K562 (cell line): ENCODE measurements around the gene ZMAT1. TPM values are rescaled to one million over a fixed set of nuclear protein-coding genes. Genes with fewer than 3 reads are reported as not detected.

Experiments used
- ATF6 ChIP-seq: sonication (generic); formaldehyde crosslinking; IDR thresholded peaks from 2 replicates; pipeline ENCODE4 v1.4.0; 2020; ENCODE audit warnings: mild to moderate bottlenecking, missing genetic modification reagents
- CEBPB ChIP-seq: fragments of 450-650 bp; IDR thresholded peaks from 2 replicates; pipeline ENCODE4 v1.6.1; 2016; ENCODE audit warnings: missing genetic modification characterization, missing compliant biosample characterization
- E2F6 ChIP-seq, 2 experiments: IDR thresholded peaks; 2 replicates each; pipeline ENCODE4 v1.6.1; 2011; ENCODE audit warnings: borderline replicate concordance in 1 of 2, control low read depth in 1 of 2, low read depth in 1 of 2, low read length in 1 of 2, mild to moderate bottlenecking in 1 of 2, mixed read lengths in 1 of 2, moderate library complexity in 1 of 2; ENCODE audit not compliant: insufficient read depth in 1 of 2, insufficient read length in 1 of 2, poor library complexity in 1 of 2, severe bottlenecking in 1 of 2; ENCODE audit errors: extremely low read depth in 1 of 2
- E4F1 ChIP-seq: fragments of 250-450 bp; sonication (Bioruptor Pico); IDR thresholded peaks from 2 replicates; pipeline ENCODE4 v1.5.0; 2021; ENCODE audit warnings: mild to moderate bottlenecking, borderline replicate concordance
- EGR1 ChIP-seq: fragments of 450-650 bp; conservative IDR thresholded peaks from 2 replicates; pipeline ENCODE4 v1.6.1; 2017; ENCODE audit warnings: mild to moderate bottlenecking
- FOXM1 ChIP-seq, 2 experiments: fragments of 450-650 bp in 1 of 2; sonication (generic) in 1 of 2; formaldehyde crosslinking in 1 of 2; IDR thresholded peaks; 2 replicates each; pipeline versions ENCODE4 v1.6.1 to v1.9.0; 2017 to 2022; ENCODE audit warnings: low read depth in 2 of 2, mild to moderate bottlenecking in 2 of 2, missing genetic modification reagents in 1 of 2, moderate library complexity in 1 of 2
- GABPB1 ChIP-seq: sonication (generic); formaldehyde crosslinking; IDR thresholded peaks from 2 replicates; pipeline ENCODE4 v1.8.0; 2022; ENCODE audit warnings: mild to moderate bottlenecking, missing genetic modification reagents
- KDM5B ChIP-seq: fragments of 200-600 bp; sonication (generic); IDR thresholded peaks from 2 replicates; pipeline ENCODE4 v1.6.1; 2012; ENCODE audit warnings: low read depth, mild to moderate bottlenecking, moderate library complexity, low read length, control low read depth, inconsistent platforms; ENCODE audit not compliant: insufficient replicate concordance
- LCOR ChIP-seq: sonication (generic); formaldehyde crosslinking; IDR thresholded peaks from 2 replicates; pipeline ENCODE4 v1.8.0; 2022; ENCODE audit warnings: mild to moderate bottlenecking, missing genetic modification reagents
- NR2C1 ChIP-seq, 2 experiments: fragments of 450-650 bp; IDR thresholded peaks; 2 replicates each; pipeline ENCODE4 v1.6.1; 2017; ENCODE audit warnings: mild to moderate bottlenecking in 2 of 2, antibody characterized with exemption in 1 of 2, inconsistent platforms in 1 of 2, missing compliant biosample characterization in 1 of 2, missing genetic modification characterization in 1 of 2
- NR4A1 ChIP-seq, 2 experiments: fragments of 250-450 bp in 1 of 2; fragments of 450-650 bp in 1 of 2; sonication (Bioruptor Pico) in 1 of 2; IDR thresholded peaks; 2 replicates each; pipeline versions ENCODE4 v1.4.0 to v1.6.1; 2016 to 2020; ENCODE audit warnings: mild to moderate bottlenecking in 2 of 2, missing compliant biosample characterization in 1 of 2, missing genetic modification characterization in 1 of 2, moderate library complexity in 1 of 2
- PHF8 ChIP-seq: fragments of 200-600 bp; sonication (generic); IDR thresholded peaks from 2 replicates; pipeline ENCODE4 v1.6.1; 2012; ENCODE audit warnings: mixed run types, mild to moderate bottlenecking, inconsistent platforms, low read length, moderate library complexity, borderline replicate concordance
- PHTF2 ChIP-seq: fragments of 250-450 bp; sonication (Bioruptor Pico); IDR thresholded peaks from 2 replicates; pipeline ENCODE4 v1.5.0; 2021; ENCODE audit warnings: mild to moderate bottlenecking
- PML ChIP-seq: IDR thresholded peaks from 2 replicates; pipeline ENCODE4 v1.6.1; 2012; ENCODE audit warnings: low read length, inconsistent platforms
- POLR2H ChIP-seq: IDR thresholded peaks from 2 replicates; pipeline ENCODE4 v1.6.1; 2016; ENCODE audit warnings: missing genetic modification characterization, low read depth, mild to moderate bottlenecking, control low read depth, missing compliant biosample characterization, moderate library complexity
- ZBTB7A ChIP-seq: IDR thresholded peaks from 2 replicates; pipeline ENCODE4 v1.6.1; 2011; ENCODE audit warnings: low read depth, mild to moderate bottlenecking, low read length, moderate library complexity, borderline replicate concordance; ENCODE audit not compliant: control insufficient read depth
- ZNF384 ChIP-seq: IDR thresholded peaks from 2 replicates; pipeline ENCODE4 v1.6.1; 2012; ENCODE audit warnings: low read depth, low read length, improper control_type of control experiment
- ZNF395 ChIP-seq: fragments of 200-800 bp; sonication (Bioruptor generic); IDR thresholded peaks from 2 replicates; pipeline ENCODE4 v1.6.1; 2017; ENCODE audit warnings: missing genetic modification characterization, missing compliant biosample characterization
- polyA plus RNA-seq, 8 experiments: library from polyadenylated mRNA; depleted of rRNA in 4 of 8; stranded (reverse) in 5 of 8; unstranded in 3 of 8; fragments of >200 nt; fragmentation: Nextera tagmentation in 2 of 8; fragmentation: Illumina TruSeq in 1 of 8; extraction: Ambion mirVana in 2 of 8; extraction: Trizol in 1 of 8; gene quantifications; 2 replicates each; pipeline versions ENCODE4 v1.2.1 to v1.2.3, GENCODE V29; 2011 to 2014; ENCODE audit warnings: inconsistent platforms in 1 of 8, missing spikeins in 1 of 8
- total RNA-seq, 7 experiments: library from RNA; depleted of rRNA in 6 of 7; stranded (reverse); fragments of >200 nt in 6 of 7; fragmentation: Illumina TruSeq in 2 of 7; extraction: Trizol in 2 of 7; gene quantifications; 2 replicates each; pipeline versions ENCODE4 v1.2.1 to v1.2.3, GENCODE V29; 2011 to 2021; ENCODE audit warnings: low replicate concordance in 1 of 7

Gene ZMAT1
- total and polyA plus RNA-seq, 9 of the 15 experiments (the other 6 are each of a cell fraction or from before 2014, with no cell fraction given) = 0.03 to 0.05 (median 0.04) TPM; not detected in 3

GRCh38 chrX:101931488-101932248, at the start of gene ZMAT1 (continued):
- no peak for TF ChIP-seq ZNF395 (CRISPR knock-in tag)
- peak; percentile 57; the same call in 1 of the 2 replicates for TF ChIP-seq FOXM1 (IDR thresholded peaks at IDR 0.05; ENCODE audit: low read depth)
- no peak for TF ChIP-seq FOXM1 (CRISPR knock-in tag; IDR thresholded peaks at IDR 0.05; ENCODE audit: low read depth)
- TF ChIP-seq KDM5B = peak; percentile 37
- peak; percentile 69 for TF ChIP-seq CEBPB (tag)
- peak; percentile 28; the same call in 1 of the 2 replicates for TF ChIP-seq PML
- TF ChIP-seq PHTF2 (CRISPR knock-in tag) = no peak
- TF ChIP-seq GABPB1 = no peak
- 0 out of 2 replicates have a peak, but pooled peaks have one; percentile 44 for TF ChIP-seq LCOR (CRISPR knock-in tag)
- peak; percentile 45; the same call in 1 of the 2 replicates for TF ChIP-seq PHF8
- 0 out of 2 replicates have a peak, but pooled peaks have one; percentile 39 for TF ChIP-seq ATF6
- no peak for TF ChIP-seq E4F1
- peak; percentile 47 for TF ChIP-seq EGR1
- peak; percentile 42; the same call in 1 of the 2 replicates for TF ChIP-seq ZNF384
- TF ChIP-seq NR4A1 (CRISPR knock-in tag; IDR thresholded peaks at IDR 0.05) = no peak
- no peak for TF ChIP-seq NR4A1 (tag; IDR thresholded peaks at IDR 0.05)
- TF ChIP-seq E2F6 (IDR thresholded peaks at IDR 0.05; ENCODE audit: borderline replicate concordance in 1 of 2, extremely low read depth in 1 of 2, insufficient read depth in 1 of 2, insufficient read length in 1 of 2, low read depth in 1 of 2, low read length in 1 of 2, poor library complexity in 1 of 2, severe bottlenecking in 1 of 2) = peak in 1 of 2 experiments; percentile 98
- peak; percentile 90 for TF ChIP-seq NR2C1 (IDR thresholded peaks at IDR 0.05)
- TF ChIP-seq NR2C1 (tag; IDR thresholded peaks at IDR 0.05) = no peak
- no peak for TF ChIP-seq ZBTB7A
- peak; percentile 70 for TF ChIP-seq POLR2H (tag)
